SH-SY5Y (cell line): ENCODE measurements around the gene NT5DC4.

Experiments
- GATA2 ChIP-seq: IDR thresholded peaks from 2 replicates; pipeline ENCODE4 v1.6.1; 2011; ENCODE audit warnings: mild to moderate bottlenecking, low read depth, low read length
- GATA3 ChIP-seq: IDR thresholded peaks from 2 replicates; pipeline ENCODE4 v1.6.1; 2011; ENCODE audit warnings: low read depth, mild to moderate bottlenecking, low read length, moderate library complexity

GRCh38 chr2:112713926-112714325 lies 6.9 kb upstream of the NT5DC4 start:
- TF ChIP-seq GATA2, result no peak
- TF ChIP-seq GATA3, result no peak
